ENCODE data around the gene TMCO2. TPM values are rescaled to one million over a fixed set of nuclear protein-coding genes. Genes with fewer than 3 reads are reported as not detected.

Gene TMCO2
- total RNA-seq, 1 donor from 2014 or later: not detected

DNA sequence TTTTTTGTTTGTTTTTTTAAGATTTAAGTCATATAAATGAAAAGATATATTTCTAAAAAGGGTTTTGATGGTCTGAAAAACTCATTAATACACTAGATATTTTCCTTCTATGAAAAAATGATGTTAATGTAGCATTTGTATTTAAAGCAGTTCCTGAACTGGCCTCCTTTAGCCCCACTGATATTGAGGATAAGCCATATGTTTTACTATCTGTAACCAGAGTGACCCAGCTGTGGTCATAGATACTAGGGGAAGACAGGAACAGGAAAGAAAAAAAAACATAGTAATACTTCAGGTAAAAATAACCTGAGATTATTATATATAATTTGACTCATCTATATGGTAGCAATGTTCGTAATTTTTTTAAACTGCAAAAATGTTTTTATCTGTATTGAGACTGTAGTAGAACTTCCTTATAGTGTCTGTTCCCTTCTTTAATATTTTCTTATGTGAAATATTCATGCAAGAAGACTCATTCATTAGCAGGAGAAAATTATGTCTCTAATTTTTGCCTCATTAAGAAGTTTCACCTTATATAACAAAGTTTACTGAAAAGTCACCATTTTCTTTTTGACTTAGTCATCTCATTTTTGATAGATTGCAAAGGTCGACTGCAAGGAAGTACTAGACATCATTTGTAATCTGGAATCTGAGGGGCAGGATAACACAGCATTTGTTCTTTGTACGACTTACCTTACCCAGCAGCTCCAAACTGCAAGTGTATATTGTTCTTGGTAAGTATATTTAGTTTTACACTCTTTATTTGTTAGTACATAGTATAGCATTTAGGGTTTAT, 25.6 kb upstream of the TMCO2 start:
- no peak for DNase-seq (ENCODE audit: low read depth)
- H3K27me3 ChIP-seq (ENCODE audit: control insufficient read depth, insufficient read depth, low read length): no peaks in the 10 kb centered on the region

DNA sequence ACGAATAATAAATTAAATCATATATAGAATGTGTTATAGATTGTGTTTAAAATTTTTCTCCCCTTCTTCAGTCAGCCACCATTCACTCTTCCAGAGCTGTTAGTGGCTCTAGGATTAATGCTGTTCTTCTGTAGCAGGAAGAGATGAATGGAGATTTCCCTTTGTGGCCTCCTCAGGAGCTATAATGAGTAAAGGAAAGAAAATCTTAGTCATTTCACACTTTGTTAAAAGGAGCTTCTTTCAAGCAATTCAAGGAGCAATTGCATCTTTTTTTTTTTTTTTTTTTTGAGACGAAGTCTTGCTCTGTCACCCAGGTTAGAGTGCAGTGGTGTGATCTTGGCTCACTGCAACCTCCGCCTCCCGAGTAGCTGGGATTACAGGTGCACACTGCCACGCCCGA, 23.7 kb upstream of the TMCO2 start:
- TF ChIP-seq, protein P1, sequence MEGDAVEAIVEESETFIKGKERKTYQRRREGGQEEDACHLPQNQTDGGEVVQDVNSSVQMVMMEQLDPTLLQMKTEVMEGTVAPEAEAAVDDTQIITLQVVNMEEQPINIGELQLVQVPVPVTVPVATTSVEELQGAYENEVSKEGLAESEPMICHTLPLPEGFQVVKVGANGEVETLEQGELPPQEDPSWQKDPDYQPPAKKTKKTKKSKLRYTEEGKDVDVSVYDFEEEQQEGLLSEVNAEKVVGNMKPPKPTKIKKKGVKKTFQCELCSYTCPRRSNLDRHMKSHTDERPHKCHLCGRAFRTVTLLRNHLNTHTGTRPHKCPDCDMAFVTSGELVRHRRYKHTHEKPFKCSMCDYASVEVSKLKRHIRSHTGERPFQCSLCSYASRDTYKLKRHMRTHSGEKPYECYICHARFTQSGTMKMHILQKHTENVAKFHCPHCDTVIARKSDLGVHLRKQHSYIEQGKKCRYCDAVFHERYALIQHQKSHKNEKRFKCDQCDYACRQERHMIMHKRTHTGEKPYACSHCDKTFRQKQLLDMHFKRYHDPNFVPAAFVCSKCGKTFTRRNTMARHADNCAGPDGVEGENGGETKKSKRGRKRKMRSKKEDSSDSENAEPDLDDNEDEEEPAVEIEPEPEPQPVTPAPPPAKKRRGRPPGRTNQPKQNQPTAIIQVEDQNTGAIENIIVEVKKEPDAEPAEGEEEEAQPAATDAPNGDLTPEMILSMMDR (IDR thresholded peaks at IDR 0.05; ENCODE audit: insufficient read depth, low read length, poor library complexity, severe bottlenecking): no peak

More for the DNA sequence above, 25.6 kb upstream of the TMCO2 start:
- Histone ChIP-seq H3K4me3 (ENCODE audit: low read depth, low read length) (no peak overlapping the region), H3K36me3 (ENCODE audit: control insufficient read depth, insufficient read depth, low read length) (no peaks in the 10 kb centered on the region)
- TF ChIP-seq, protein P1 (IDR thresholded peaks at IDR 0.05; ENCODE audit: insufficient read depth, low read length, poor library complexity, severe bottlenecking): no peak

DNA sequence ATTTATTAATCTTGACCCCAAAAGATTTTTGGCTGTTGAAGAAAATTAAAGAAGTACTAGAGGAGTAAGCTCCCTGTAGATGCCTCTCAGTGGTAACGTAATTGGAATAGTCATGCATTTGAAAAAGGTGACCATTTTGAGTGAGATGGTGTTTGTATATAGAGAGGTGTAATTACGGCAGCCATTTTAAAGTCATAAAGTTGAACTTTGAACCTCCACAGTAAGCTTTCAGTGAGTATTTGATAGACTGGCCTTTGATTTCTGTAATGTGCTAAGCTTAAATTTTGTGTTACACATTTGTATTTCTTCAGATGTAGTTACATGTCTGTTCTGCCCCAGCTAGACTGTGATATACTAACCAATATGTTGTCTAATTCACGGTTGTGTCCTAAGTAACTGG, 21.5 kb upstream of the TMCO2 start:
- TF ChIP-seq, protein P1 (IDR thresholded peaks at IDR 0.05; ENCODE audit: insufficient read depth, low read length, poor library complexity, severe bottlenecking): no peak
- no peak overlapping the region for H3K4me3 ChIP-seq (ENCODE audit: low read depth, low read length)
- H3K36me3 ChIP-seq (ENCODE audit: control insufficient read depth, insufficient read depth, low read length): no peaks in the 10 kb centered on the region
- H3K27me3 ChIP-seq (ENCODE audit: control insufficient read depth, insufficient read depth, low read length): no peaks in the 10 kb centered on the region
- no peak for DNase-seq (ENCODE audit: low read depth)

More for the DNA sequence above, 23.7 kb upstream of the TMCO2 start:
- Histone ChIP-seq H3K4me3 (ENCODE audit: low read depth, low read length) (no peak overlapping the region), H3K36me3 (ENCODE audit: control insufficient read depth, insufficient read depth, low read length) (no peaks in the 10 kb centered on the region), H3K27me3 (ENCODE audit: control insufficient read depth, insufficient read depth, low read length) (no peaks in the 10 kb centered on the region)
- DNase-seq (ENCODE audit: low read depth): no peak

DNA sequence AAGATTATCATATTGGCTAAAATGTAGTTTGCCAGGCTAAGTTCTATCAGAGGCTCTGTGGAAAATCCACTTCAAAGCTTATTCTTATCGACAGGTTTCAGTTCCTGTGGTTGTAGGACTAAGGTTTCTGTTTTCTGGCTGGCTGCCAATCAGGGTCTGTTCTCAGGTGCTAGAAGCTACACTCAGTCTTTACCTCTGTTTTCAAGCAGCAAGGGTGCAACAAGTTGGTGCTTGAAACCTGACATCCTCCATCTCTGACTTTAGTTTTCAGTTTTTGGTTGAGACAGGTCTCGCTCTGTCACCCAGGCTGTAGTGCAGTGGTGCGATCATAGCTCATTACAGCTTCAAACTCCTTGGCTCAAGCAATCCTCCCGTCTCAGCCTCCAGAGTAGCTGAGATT, 15.3 kb upstream of the TMCO2 start:
- H3K36me3 ChIP-seq (ENCODE audit: control insufficient read depth, insufficient read depth, low read length): no peaks in the 10 kb centered on the region

DNA sequence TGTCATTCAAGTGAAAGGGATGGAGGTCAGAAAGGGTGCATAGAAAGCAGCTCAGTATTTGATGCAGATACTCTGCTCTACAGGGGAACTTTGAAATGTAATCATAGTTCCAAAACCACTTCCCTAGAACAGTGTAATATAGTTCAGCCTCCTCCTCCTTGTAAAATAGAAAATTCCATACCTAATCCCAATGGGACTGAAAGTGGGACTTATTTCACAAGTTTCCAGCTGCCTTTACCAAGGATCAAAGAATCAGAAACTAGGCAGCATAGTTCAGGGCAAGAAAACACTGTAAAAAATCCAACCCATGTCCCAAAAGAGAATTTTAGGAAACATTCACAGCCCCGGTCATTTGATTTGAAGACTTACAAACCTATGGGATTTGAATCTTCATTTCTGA, 8.1 kb upstream of the TMCO2 start:
- no peak for DNase-seq (ENCODE audit: low read depth)
- no peaks in the 10 kb centered on the region for H3K36me3 ChIP-seq (ENCODE audit: control insufficient read depth, insufficient read depth, low read length)
- H3K27me3 ChIP-seq (ENCODE audit: control insufficient read depth, insufficient read depth, low read length): no peaks in the 10 kb centered on the region
- no peak overlapping the region for H3K4me3 ChIP-seq (ENCODE audit: low read depth, low read length)
- TF ChIP-seq, protein P1 (IDR thresholded peaks at IDR 0.05; ENCODE audit: insufficient read depth, low read length, poor library complexity, severe bottlenecking): no peak

More for the DNA sequence above, 15.3 kb upstream of the TMCO2 start:
- TF ChIP-seq, protein P1 (IDR thresholded peaks at IDR 0.05; ENCODE audit: insufficient read depth, low read length, poor library complexity, severe bottlenecking): no peak
- no peak overlapping the region for H3K4me3 ChIP-seq (ENCODE audit: low read depth, low read length)
- H3K27me3 ChIP-seq (ENCODE audit: control insufficient read depth, insufficient read depth, low read length): no peaks in the 10 kb centered on the region
- DNase-seq (ENCODE audit: low read depth): no peak

DNA sequence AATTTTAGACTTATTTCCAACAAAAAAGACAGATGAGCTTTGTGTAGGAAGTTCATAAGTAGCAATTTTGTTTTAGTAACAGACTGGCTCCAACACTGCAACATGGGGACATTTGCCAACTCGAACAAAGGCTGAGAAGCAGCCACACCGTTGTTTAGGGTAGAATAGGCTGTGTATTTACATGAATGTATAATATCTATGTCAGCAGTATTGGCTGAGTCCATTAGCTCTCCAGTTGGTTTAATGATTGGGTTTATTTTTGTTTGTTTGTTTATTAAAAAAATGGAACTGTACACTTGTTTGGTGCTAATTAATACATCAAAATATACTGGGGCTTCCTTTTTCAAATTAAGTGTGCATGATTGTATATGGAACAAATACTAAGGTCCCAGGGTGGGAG, 7.3 kb upstream of the TMCO2 start:
- H3K27me3 ChIP-seq (ENCODE audit: control insufficient read depth, insufficient read depth, low read length): no peaks in the 10 kb centered on the region
- H3K4me3 ChIP-seq (ENCODE audit: low read depth, low read length): no peak overlapping the region
- TF ChIP-seq, protein P1 (IDR thresholded peaks at IDR 0.05; ENCODE audit: insufficient read depth, low read length, poor library complexity, severe bottlenecking): no peak
- no peaks in the 10 kb centered on the region for H3K36me3 ChIP-seq (ENCODE audit: control insufficient read depth, insufficient read depth, low read length)
- DNase-seq (ENCODE audit: low read depth): no peak
